IgD-negative memory B cell (primary cell): ENCODE data around the gene AMPH. TPM values are rescaled to one million over a fixed set of nuclear protein-coding genes. Genes with fewer than 3 reads are reported as not detected.
"Not testable (repeated sequence)": the region's sequence is repeated elsewhere in the genome, so short reads cannot be mapped to it uniquely, and the experiment has no call there.

Source experiments
- H3K27ac Mint-ChIP-seq, 3 donors: one replicate each; pipeline ENCODE4 v1.8.0; 2020 to 2022; ENCODE audit warnings: mild to moderate bottlenecking in 3 of 3, mixed read lengths in 3 of 3, moderate library complexity in 1 of 3
- H3K27me3 Mint-ChIP-seq: one replicate; pipeline ENCODE4 v1.8.0; 2021; ENCODE audit warnings: mixed read lengths
- H3K36me3 Mint-ChIP-seq: one replicate; pipeline ENCODE4 v1.8.0; 2020; ENCODE audit warnings: mild to moderate bottlenecking, mixed read lengths
- H3K4me1 Mint-ChIP-seq, 3 donors: one replicate each; pipeline ENCODE4 v1.8.0; 2020 to 2022; ENCODE audit warnings: mixed read lengths in 3 of 3, mild to moderate bottlenecking in 1 of 3
- H3K4me3 Mint-ChIP-seq, 4 donors: one replicate each; pipeline ENCODE4 v1.8.0; 2020 to 2022; ENCODE audit warnings: mild to moderate bottlenecking in 4 of 4, mixed read lengths in 4 of 4, moderate library complexity in 3 of 4
- H3K9me3 Mint-ChIP-seq, 3 donors: one replicate each; pipeline ENCODE4 v1.8.0; 2020 to 2021; ENCODE audit warnings: mixed read lengths in 3 of 3, mild to moderate bottlenecking in 1 of 3
- polyA plus RNA-seq: library from polyadenylated mRNA; unstranded; fragments of 300-500 nt; fragmentation: Illumina TruSeq; gene quantifications from one replicate; pipeline ENCODE4 v1.2.3, GENCODE V29; 2021

The AMPH gene
- polyA plus RNA-seq, 1 donor from 2014 or later, result not detected

DNA sequence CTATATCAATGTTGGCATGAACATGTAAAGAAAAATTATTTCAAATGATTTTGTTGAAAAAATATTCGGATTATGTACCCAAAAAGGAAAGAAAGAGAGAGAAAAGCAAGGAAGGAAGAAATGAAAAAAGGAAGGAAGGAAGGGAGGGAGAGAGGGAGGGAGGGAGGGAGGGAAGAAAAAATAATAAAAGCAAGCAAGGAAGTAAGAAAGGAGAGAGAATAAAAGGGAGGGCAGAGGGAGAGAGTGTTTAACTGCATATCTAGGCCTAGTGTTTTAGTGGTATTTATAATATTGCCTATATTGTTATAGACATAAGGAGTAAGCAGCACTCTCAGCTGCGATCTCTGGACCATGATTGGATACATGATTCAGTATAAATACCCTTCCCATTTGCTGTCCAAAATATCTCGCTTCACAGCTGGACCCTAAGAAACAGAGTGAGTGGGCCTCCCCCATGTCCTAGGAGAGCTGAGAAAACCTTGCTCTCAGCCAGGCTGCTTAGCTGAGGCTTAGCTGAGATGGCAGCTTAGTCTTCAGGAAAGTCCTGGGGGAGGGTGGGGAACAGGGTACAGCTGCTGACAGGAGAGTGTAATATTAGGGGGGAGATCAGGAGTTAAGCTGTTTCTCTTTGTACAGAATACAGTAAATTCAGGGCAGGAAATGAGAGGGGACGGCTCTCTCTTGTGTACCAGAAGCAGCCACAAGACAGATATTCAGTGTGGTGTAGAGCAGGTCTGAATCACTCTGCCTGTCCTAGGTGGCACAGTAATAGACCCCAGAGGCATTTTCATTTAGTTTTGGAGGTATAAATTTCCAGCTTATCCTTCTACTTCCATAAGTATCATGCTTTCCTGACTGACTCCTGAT is 291.0 kb downstream of the AMPH start:
- no peaks in the 10 kb centered on the region for H3K36me3 Mint-ChIP-seq
- no peak overlapping the region for H3K4me3 Mint-ChIP-seq
- H3K27ac Mint-ChIP-seq, result peak overlapping the region in 1 of 3 donors; percentile 17
- peaks cover 10 to 21% (median 17%) of the 10 kb centered on the region in 3 donors for H3K4me1 Mint-ChIP-seq
- no peaks in the 10 kb centered on the region for H3K27me3 Mint-ChIP-seq
- H3K9me3 Mint-ChIP-seq, result no peaks in the 10 kb centered on the region

- not testable (repeated sequence) for H3K9me3 Mint-ChIP-seq, H3K36me3 Mint-ChIP-seq, H3K27me3 Mint-ChIP-seq
- peak overlapping the region in 2 of 4 donors; percentile 7 to 62 for H3K4me3 Mint-ChIP-seq
- peaks cover 6 to 15% (median 11%) of the 10 kb centered on the region in 3 donors for H3K4me1 Mint-ChIP-seq
- peak overlapping the region in 2 of 3 donors; percentile 47 to 88 for H3K27ac Mint-ChIP-seq
Observed at GRCh38 chr7:38336148-38336515, 295.0 kb downstream of the AMPH start.

GRCh38 chr7:38335492-38336147 is 295.6 kb downstream of the AMPH start:
- Mint-ChIP-seq H3K27me3 (no peaks in the 10 kb centered on the region), H3K36me3 (no peaks in the 10 kb centered on the region), H3K4me3 (peak overlapping the region in 2 of 4 donors; percentile 7 to 58)

DNA sequence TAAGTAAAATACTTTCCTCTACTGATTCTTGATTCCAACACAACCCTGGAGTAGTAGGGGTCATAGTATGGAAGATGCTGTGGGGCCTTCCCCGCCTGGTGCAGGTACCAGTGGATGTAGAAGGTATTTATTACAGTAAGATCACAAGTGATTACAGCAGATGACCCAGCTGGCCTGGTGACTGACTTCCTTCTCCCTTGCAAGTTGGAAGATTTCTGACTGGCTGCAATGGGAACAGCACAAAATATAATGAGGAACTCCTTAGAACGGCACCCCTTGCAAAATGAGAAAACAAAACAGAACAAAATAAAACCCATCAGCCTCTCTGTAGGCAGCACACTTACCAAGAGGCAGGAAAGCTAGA is 296.1 kb downstream of the AMPH start:
- H3K27me3 Mint-ChIP-seq, result no peaks in the 10 kb centered on the region
- peaks cover 6 to 15% (median 11%) of the 10 kb centered on the region in 3 donors for H3K4me1 Mint-ChIP-seq
- H3K9me3 Mint-ChIP-seq, result no peaks in the 10 kb centered on the region
- peak overlapping the region in 2 of 3 donors; percentile 74 to 88 for H3K27ac Mint-ChIP-seq
- peak overlapping the region in 1 of 4 donors; percentile 58 for H3K4me3 Mint-ChIP-seq
- no peaks in the 10 kb centered on the region for H3K36me3 Mint-ChIP-seq

More at GRCh38 chr7:38335492-38336147, 295.6 kb downstream of the AMPH start:
- Mint-ChIP-seq H3K4me1 (peaks cover 6 to 15% (median 11%) of the 10 kb centered on the region in 3 donors), H3K9me3 (no peaks in the 10 kb centered on the region), H3K27ac (peak overlapping the region in 2 of 3 donors; percentile 47 to 88)

DNA sequence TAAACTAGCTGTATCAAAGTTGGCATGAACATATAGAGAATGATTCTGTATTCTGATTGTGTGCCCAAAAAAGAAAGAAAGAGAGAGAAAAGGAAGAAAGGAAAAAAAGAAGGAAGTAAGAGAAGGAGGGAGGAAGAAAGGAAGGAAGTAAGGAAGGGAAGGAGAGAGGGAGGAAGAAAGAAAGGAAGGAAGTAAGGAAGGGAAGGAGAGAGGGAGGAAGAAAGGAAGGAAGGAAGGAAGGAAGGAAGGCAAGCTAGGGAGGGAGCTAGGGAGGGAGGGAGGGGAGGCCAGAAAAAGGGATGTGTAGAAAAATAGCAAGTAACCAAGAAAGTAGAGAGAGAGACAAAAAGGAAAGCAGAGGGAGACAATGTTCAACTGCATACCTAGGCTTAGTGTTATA is 297.0 kb downstream of the AMPH start:
- Mint-ChIP-seq H3K36me3 (no peaks in the 10 kb centered on the region), H3K4me1 (peaks cover 6 to 15% (median 11%) of the 10 kb centered on the region in 3 donors), H3K9me3 (no peaks in the 10 kb centered on the region), H3K27ac (no peak overlapping the region), H3K27me3 (no peaks in the 10 kb centered on the region), H3K4me3 (peak overlapping the region in 1 of 4 donors; percentile 58)
